HG03442 (cell line): ENCODE data around the gene MARS1.
"Not testable (repeated sequence)": the region's sequence is repeated elsewhere in the genome, so short reads cannot be mapped to it uniquely, and the experiment has no call there.

Experiments
- ATAC-seq: cut with Tn5 transposase; IDR thresholded peaks from one replicate; pipeline ENCODE4 v1.9.1; 2021; ENCODE audit warnings: mild to moderate bottlenecking, moderate library complexity; ENCODE audit not compliant: unreplicated experiment

The MARS1 gene

GRCh38 chr12:57489157-57489641 lies 1.3 kb downstream of the MARS1 start:
- no peak for ATAC-seq

- no peak for ATAC-seq
Measured at GRCh38 chr12:57490126-57490525, 2.3 kb downstream of the MARS1 start.

GRCh38 chr12:57491393-57492280 lies 3.8 kb downstream of the MARS1 start:
- no peak for ATAC-seq

GRCh38 chr12:57495051-57495701 lies 7.3 kb downstream of the MARS1 start:
- ATAC-seq: not testable (repeated sequence)

- ATAC-seq: peak; percentile 55
Measured at GRCh38 chr12:57496822-57497221, 9.0 kb downstream of the MARS1 start.

- ATAC-seq: no peak
Measured at GRCh38 chr12:57497223-57498131, 9.6 kb downstream of the MARS1 start.

GRCh38 chr12:57498132-57498502 lies 10.2 kb downstream of the MARS1 start:
- no peak for ATAC-seq

GRCh38 chr12:57498571-57498970 lies 10.7 kb downstream of the MARS1 start:
- ATAC-seq: no peak

- no peak for ATAC-seq
Measured at GRCh38 chr12:57500213-57500612, 12.3 kb downstream of the MARS1 start.

- ATAC-seq: not testable (repeated sequence)
Measured at GRCh38 chr12:57502311-57502969, 14.6 kb downstream of the MARS1 start.

GRCh38 chr12:57506541-57506940 lies 18.7 kb downstream of the MARS1 start:
- not testable (repeated sequence) for ATAC-seq

GRCh38 chr12:57507796-57508195 lies 19.9 kb downstream of the MARS1 start:
- not testable (repeated sequence) for ATAC-seq

GRCh38 chr12:57511161-57511560 lies 23.3 kb downstream of the MARS1 start:
- no peak for ATAC-seq

GRCh38 chr12:57511588-57512325 lies 23.9 kb downstream of the MARS1 start:
- ATAC-seq: no peak

GRCh38 chr12:57512665-57513064 lies 24.8 kb downstream of the MARS1 start:
- no peak for ATAC-seq

- no peak for ATAC-seq
Measured at GRCh38 chr12:57513266-57513665, 25.4 kb downstream of the MARS1 start.

GRCh38 chr12:57513677-57514076 lies 25.8 kb downstream of the MARS1 start:
- ATAC-seq: not testable (repeated sequence)

- not testable (repeated sequence) for ATAC-seq
Measured at GRCh38 chr12:57514246-57514645, 26.4 kb downstream of the MARS1 start.

GRCh38 chr12:57514720-57515407 lies 27.0 kb downstream of the MARS1 start:
- no peak for ATAC-seq
